GM19238 (cell line): Measurements from ENCODE around the gene CHST11.

Source experiments
- DNase-seq: peaks from one replicate; pipeline ENCODE4 v3.0.0; 2011; ENCODE audit warnings: low spot score; ENCODE audit not compliant: insufficient read length

CHST11 gene

GRCh38 chr12:104651811-104652210 lies 195.1 kb downstream of the CHST11 start:
- DNase-seq, result no peak

- DNase-seq, result no peak
Observed at GRCh38 chr12:104652358-104652757, 195.6 kb downstream of the CHST11 start.

- DNase-seq, result no peak
Observed at GRCh38 chr12:104652910-104653309, 196.2 kb downstream of the CHST11 start.

DNA sequence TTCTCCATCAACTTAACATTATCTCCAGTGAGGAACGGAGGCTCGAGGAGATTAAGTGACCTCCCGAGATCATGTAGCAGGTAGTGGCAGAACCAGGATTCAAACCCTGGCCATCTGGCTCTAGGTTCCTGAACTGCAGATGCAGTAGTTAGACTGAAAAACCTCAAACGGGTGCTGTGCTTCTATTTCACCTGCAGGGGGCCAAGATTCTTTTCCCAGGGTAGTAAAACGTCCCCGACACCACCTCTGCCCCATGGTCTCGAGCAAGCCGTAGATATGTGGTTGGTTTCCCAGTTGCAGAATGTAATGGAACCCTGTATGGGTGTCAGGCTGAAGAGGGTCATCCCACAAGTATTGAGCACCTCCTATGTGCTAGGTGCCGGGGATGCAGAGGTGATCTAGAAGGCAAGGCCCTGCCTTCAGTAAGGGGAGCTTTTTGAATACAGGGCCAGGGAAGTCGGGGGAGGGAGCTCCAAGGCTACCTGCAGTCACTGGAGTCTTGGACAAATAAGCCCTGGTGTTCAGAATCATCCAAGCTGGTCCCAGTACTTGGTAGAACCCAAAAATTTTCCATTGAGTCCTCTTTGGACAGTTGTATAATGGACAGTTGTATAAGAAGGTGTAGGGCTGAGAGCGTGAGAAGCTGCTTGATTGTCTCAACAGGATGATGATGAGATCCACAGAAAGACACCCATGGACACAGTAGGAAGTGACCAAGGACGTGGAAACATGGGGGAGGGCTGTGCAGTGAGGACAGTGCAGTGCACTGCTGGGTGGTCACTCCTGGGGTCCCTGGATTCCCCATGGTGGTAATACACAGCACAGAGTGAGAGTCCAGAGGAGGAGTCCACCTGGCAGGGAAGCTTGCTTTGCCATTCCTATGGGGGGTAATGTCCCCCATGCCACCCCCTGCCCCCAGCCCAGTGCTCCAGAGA lies 197.2 kb downstream of the CHST11 start:
- no peak for DNase-seq

GRCh38 chr12:104654665-104655609 lies 198.2 kb downstream of the CHST11 start:
- no peak for DNase-seq

DNA sequence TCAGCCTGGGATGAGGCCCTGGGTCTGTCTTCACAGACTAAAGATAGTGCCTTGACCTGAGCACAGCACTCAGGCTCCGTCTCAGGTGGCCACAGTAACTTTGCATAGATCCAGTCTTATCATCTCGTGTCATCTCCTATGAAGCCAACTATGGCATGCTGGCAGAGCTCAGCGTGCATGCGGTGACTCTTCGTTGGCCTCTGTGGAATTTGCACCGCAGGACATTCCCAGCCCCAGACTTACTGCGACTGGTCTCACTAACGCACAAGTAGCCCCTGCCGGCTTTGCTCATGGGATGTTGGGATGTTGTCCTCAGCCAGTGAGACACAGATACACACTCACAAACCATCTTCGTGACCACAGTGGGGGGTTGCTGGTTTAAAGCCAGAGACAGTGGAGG lies 199.6 kb downstream of the CHST11 start:
- DNase-seq, result no peak

DNA sequence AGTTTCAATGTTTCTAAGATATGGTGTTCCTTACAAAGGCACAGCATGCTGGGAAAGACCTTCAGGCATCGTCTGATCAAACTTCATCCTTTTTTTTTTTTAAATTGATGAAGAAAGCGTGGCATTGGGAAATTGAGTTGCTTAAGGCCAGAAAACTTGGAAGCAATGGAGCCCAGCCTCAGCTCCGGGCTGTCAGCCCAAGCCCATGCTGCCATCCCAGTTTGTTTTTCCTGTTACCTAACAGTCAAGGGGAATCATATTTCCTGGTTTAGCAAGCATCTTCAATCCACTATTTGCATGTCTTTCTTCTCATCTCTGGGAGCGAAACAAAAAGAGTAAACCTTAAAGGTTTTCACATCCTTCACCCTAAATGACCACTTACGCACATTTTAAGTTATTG lies 200.2 kb downstream of the CHST11 start:
- DNase-seq, result no peak

GRCh38 chr12:104657726-104658484 lies 201.2 kb downstream of the CHST11 start:
- DNase-seq, result no peak

DNA sequence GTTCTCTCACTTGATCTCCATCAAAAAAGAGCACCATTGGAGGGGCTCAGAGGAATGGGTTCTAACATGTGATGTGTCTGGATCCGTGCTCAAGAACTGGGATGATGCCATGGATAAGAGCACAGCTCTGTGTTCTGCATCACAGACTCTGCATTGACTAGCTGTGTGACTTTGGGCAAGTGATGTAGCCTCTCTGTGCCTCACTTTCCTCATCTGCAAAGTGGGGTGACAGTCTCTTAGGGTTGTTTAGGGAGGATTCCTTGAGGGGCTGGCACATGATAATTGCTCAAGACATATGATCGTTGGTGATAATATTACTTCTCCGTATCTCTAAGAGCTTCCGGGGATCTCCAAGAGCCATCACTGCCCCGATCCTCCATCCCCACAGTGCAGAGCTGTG lies 202.3 kb downstream of the CHST11 start:
- no peak for DNase-seq

GRCh38 chr12:104662203-104662602 lies 205.5 kb downstream of the CHST11 start:
- no peak for DNase-seq

DNA sequence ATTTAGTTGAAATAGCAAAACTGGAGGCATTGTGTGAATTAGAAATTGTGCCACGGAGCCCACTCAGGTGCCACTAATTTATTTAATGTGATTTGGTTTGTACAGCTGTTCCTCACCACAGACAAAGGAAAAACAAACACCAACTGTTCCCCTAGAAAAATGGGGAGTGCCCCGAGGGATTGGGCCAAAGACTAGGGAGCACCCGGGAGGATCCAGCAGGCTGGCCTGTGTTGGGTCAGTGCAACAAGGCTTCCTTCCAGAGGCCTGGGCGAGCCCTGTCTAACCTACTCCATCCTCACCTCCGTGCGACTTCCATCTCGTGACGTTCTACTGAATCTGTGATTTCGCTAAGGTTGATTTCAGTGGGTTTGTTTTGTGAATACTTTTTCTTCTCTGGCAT lies 206.2 kb downstream of the CHST11 start:
- no peak for DNase-seq

DNA sequence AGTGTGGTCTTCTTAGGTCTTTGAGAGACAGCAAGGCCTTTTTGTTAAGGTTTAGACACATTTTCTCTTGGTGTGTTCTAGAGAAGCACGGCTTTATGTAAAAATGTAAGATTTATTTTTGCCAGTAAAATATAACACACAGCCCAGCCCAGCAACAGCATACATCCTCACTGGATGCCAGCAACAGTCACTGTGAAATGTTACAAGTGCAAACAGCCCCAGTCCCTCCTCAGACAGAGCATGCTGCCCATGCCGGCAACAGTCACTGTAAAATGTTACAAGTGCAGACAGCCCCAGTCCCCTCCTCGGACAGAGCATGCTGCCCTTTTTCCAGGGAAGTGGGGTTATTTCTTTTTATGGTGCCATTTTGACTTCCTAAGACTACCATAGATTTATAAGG lies 207.6 kb downstream of the CHST11 start:
- DNase-seq, result no peak

- DNase-seq, result no peak
Observed at GRCh38 chr12:104665296-104665695, 208.5 kb downstream of the CHST11 start.

GRCh38 chr12:104667139-104667538 lies 210.4 kb downstream of the CHST11 start:
- DNase-seq, result no peak

- DNase-seq, result no peak
Observed at GRCh38 chr12:104668274-104668718, 211.5 kb downstream of the CHST11 start.

DNA sequence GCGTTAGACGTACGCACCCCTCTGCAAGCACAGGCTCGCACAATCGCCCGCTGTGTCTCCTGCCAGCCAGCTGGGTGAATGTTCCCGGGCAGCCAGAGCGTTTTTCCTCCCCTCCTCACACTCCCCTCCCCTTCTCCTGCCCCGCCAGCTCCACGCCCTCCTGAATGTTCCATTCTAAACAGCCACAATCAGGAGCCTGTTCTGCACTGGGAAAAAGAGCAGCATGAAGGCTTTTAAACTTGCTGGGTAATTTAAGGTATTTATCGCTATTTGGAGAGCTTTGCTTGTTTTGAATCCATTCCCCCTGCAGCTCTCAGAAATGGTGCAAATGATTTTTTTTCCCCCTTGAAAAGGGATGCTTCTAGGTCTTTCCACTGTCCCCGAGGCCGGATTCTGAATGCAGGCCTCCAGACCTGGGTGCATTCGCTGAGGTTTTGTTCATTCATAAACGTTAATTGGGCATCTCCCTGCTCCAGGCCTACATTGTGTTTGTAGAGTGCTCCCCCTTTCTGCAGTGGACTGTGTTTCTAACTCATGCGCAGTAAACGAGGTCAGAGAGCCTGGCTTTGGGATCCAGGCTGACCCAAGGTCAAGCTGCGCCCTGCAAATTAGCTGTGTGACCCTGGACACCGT lies 212.5 kb downstream of the CHST11 start:
- DNase-seq, result no peak

GRCh38 chr12:104669851-104670337 lies 213.1 kb downstream of the CHST11 start:
- peak; percentile 48 for DNase-seq

DNA sequence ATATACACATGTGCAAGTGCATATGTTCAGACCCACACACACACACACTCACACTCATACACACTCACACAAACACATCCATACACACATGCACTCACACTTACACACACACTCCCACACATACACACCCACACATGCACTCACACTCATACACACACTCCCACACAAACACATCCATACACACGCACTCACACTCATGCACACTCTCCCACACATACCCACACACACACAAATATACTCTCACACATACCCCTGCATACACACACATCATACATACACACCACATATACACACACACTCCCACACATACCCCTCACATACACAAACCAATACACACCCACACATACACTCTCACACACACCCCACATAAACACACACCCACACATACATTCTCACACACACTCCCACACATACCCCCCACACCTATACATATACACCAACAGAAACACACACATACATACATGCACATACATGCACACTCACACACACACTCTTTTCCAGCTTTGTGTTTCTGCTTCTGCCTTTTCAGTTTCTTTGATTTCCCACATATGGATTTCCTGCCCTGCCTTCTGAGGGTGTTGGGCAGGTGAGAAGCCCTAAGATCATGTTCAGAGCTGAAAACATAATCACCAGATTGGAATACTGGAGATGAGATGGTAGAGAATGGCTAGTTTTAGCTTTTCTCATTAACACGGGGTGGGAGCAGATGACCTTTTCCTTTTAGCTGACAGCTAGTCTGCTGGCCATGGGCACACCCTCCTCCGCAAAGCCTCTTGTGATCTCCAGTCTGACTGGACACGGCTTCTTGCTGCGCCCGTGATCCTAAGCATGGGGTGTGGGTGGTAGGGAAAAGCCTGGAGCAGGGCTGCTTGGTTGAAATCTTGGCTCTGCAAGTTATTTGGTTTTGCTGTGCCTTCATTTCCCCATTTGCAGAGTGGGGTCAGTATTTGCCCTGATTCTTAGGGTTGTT lies 214.0 kb downstream of the CHST11 start:
- no peak for DNase-seq

DNA sequence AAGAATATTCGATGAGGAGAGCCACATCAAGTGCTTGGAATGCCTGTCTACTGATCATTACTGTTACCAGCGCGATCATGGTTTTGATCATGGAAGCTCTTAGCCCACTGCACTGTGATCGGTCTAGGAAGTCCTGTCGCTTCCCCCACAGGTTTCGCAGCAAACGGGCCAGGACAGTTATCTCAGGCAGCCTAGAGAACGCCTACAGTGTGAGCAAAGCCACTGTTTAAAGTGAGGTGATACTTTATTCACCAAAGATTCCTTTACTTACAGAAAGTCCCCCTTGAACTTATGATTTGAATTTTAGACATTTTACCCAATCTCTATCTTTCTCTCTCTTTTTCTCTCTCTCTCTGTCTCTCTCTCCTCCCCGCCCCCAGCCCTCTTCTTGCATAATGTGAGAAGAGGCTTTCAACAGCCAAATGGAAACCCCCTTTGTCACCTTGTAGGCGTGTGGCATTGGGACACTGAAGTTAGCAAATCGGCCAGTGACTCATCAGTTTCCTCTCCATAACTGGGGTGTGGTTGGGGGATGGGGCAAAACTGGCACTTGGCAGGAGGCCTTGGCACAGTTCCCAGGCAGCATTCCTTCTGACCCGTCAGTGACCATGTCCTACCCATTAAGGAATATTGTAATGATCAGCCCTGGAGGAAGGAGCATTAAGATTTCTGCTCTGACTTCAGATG lies 214.8 kb downstream of the CHST11 start:
- peak; percentile 53 for DNase-seq
